Sigmoid colon (tissue), 7 donors: ENCODE results near the gene MRPL23. TPM values are rescaled to one million over a fixed set of nuclear protein-coding genes. Genes with fewer than 3 reads are reported as not detected.

Source experiments
- DNase-seq: peaks from one replicate; pipeline ENCODE4 v3.0.0-alpha.2; 2019
- H3K27ac ChIP-seq, 4 donors: fragments of 200-600 bp; sonication (generic); one replicate each; pipeline ENCODE4 v1.5.1; 2016 to 2019; ENCODE audit warnings: mild to moderate bottlenecking in 1 of 4
- H3K27me3 ChIP-seq, 3 donors: fragments of 200-600 bp; sonication (generic); one replicate each; pipeline ENCODE4 v1.5.1; 2019; ENCODE audit warnings: mild to moderate bottlenecking in 1 of 3
- H3K36me3 ChIP-seq, 4 donors: fragments of 200-600 bp; sonication (generic); one replicate each; pipeline ENCODE4 v1.5.1; 2016 to 2019
- H3K4me1 ChIP-seq, 4 donors: fragments of 200-600 bp; sonication (generic); one replicate each; pipeline ENCODE4 v1.5.1; 2017 to 2019
- H3K4me3 ChIP-seq, 4 donors: fragments of 200-600 bp; sonication (generic); one replicate each; pipeline ENCODE4 v1.5.1; 2017 to 2019; ENCODE audit warnings: mild to moderate bottlenecking in 2 of 4, moderate library complexity in 1 of 4
- H3K9me3 ChIP-seq, 4 donors: fragments of 200-600 bp in 3 of 4; sonication (generic) in 3 of 4; one replicate each; pipeline versions ENCODE4 v1.5.1 to v1.6.1; 2013 to 2019
- EP300 ChIP-seq, 4 donors: sonication (generic); formaldehyde crosslinking; IDR thresholded peaks; one replicate each; pipeline ENCODE4 v1.6.1; 2017; ENCODE audit warnings: antibody characterized with exemption in 4 of 4
- POLR2A ChIP-seq, 2 donors: fragments of 450-650 bp; IDR thresholded peaks; one replicate each; pipeline ENCODE4 v1.6.1; 2016; ENCODE audit warnings: antibody characterized with exemption in 2 of 2, mild to moderate bottlenecking in 2 of 2, moderate library complexity in 2 of 2
- POLR2AphosphoS5 ChIP-seq, 4 donors: sonication (generic); formaldehyde crosslinking; IDR thresholded peaks; one replicate each; pipeline ENCODE4 v1.6.1; 2017; ENCODE audit warnings: antibody characterized with exemption in 4 of 4
- WGBS, 2 donors: extraction: QIAGEN DNeasy Blood & Tissue Kit; methylation state at CpG; one replicate each; pipeline ENCODE4 v1.1.7; 2013; 5-methylcytosine and 5-hydroxymethylcytosine counted together
- intact Hi-C: fragments of 100-400 bp; cut with DNase I; formaldehyde crosslinking; loops from one replicate; pipeline ENCODE4 v1.15.1; 2023
- polyA plus RNA-seq, 3 donors: library from polyadenylated mRNA; stranded (reverse); fragments of 200-250 nt; gene quantifications; one replicate each; pipeline ENCODE4 v1.2.3, GENCODE V29; 2013
- total RNA-seq, 4 donors: library from RNA; depleted of rRNA; stranded (reverse); fragments of >200 nt; gene quantifications; one replicate each; pipeline ENCODE4 v1.1.0, GENCODE V29; 2016
- TF ChIP-seq, protein P1 (sequence below), 4 experiments: fragments of 450-650 bp in 3 of 4; fragments of 200-600 bp in 1 of 4; IDR thresholded peaks; one replicate each; pipeline ENCODE4 v1.5.1; 2016 to 2019; ENCODE audit warnings: antibody characterized with exemption in 4 of 4, mild to moderate bottlenecking in 3 of 4, moderate library complexity in 2 of 4
- donor health status: healthy with polysubstance abuse.
- donor health status: Bipolar disorder and iron deficiency.
- donor health status: healthy.

MRPL23 gene
- total and polyA plus RNA-seq, 7 donors, result 61.2 to 189 (median 82.9) TPM

DNA sequence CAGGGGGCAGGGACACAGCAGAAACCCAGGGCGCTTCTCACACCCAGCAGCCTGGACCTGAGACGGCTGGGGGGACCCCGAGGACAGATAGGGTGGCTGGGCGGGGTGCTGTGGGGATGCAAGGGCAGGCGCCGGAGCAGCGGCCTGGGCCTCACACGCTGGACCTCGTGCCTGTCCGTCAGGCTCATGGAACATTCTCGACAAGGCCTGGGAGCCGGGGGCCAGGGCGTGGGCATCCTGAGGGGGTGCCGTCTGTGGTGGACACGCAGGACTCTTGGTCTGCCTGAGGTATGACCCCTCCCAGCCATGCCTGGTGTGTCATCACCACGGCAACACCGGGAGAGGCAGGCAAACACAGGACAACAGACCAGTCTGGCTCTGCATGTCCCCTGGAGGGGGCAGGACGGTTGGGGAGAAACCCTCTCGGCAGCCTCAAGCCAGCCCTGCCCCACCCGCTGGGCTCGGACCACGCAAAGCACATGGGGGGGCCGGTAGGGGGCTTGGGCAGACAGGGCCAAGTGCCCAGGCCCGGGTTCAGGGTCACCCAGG is 21.4 kb downstream of the MRPL23 start:
- no peaks in the 10 kb centered on the region for H3K27me3 ChIP-seq
- no peaks in the 10 kb centered on the region for H3K36me3 ChIP-seq
- intact Hi-C loops, result no loop called here
- TF ChIP-seq POLR2A (IDR thresholded peaks at IDR 0.05) (no peak), POLR2AphosphoS5 (IDR thresholded peaks at IDR 0.05) (no peak), EP300 (IDR thresholded peaks at IDR 0.05) (no peak)
- TF ChIP-seq, protein P1, sequence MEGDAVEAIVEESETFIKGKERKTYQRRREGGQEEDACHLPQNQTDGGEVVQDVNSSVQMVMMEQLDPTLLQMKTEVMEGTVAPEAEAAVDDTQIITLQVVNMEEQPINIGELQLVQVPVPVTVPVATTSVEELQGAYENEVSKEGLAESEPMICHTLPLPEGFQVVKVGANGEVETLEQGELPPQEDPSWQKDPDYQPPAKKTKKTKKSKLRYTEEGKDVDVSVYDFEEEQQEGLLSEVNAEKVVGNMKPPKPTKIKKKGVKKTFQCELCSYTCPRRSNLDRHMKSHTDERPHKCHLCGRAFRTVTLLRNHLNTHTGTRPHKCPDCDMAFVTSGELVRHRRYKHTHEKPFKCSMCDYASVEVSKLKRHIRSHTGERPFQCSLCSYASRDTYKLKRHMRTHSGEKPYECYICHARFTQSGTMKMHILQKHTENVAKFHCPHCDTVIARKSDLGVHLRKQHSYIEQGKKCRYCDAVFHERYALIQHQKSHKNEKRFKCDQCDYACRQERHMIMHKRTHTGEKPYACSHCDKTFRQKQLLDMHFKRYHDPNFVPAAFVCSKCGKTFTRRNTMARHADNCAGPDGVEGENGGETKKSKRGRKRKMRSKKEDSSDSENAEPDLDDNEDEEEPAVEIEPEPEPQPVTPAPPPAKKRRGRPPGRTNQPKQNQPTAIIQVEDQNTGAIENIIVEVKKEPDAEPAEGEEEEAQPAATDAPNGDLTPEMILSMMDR (IDR thresholded peaks at IDR 0.05), result no peak
- no peak overlapping the region for H3K4me3 ChIP-seq
- no peaks in the 10 kb centered on the region for H3K4me1 ChIP-seq
- DNase-seq, result peak; percentile 30
- no peaks in the 10 kb centered on the region for H3K9me3 ChIP-seq
- 68% methylated on average over 11 of the region's 24 CpGs; no CpG with 5 or more reads in 1 of the 2 donors for WGBS, 2 donors
- no peak overlapping the region for H3K27ac ChIP-seq

DNA sequence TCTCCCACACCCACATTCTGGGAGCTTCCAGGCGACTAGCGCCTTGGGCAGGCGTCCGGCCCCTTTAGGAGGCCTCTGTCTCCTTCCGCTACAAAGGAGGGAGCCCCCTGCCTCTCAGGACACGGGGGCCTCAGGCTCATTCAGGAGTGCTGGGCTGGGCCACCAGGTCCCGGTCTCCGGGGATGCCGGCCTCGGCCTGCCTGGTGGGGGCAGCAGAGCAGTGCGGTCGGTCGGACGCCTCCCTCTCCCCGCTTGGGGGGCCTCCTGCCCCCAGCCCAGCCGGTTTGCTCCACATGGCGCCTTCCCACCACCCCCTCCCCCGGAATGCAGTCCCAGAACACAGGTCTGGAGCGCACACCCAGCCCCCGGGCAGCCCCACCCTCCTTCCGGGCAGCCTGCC is 21.9 kb downstream of the MRPL23 start:
- H3K27ac ChIP-seq, result no peak overlapping the region
- no peaks in the 10 kb centered on the region for H3K36me3 ChIP-seq
- no peak overlapping the region for H3K4me3 ChIP-seq
- H3K4me1 ChIP-seq, result no peaks in the 10 kb centered on the region
- no peak for TF ChIP-seq POLR2A (IDR thresholded peaks at IDR 0.05)
- TF ChIP-seq, protein P1 (IDR thresholded peaks at IDR 0.05), result no peak
- TF ChIP-seq POLR2AphosphoS5 (IDR thresholded peaks at IDR 0.05), result no peak
- TF ChIP-seq EP300 (IDR thresholded peaks at IDR 0.05), result no peak
- no CpG with 5 or more reads among the region's 21 CpGs for WGBS, 2 donors
- intact Hi-C loops, result no loop called here
- DNase-seq, result no peak
- no peaks in the 10 kb centered on the region for H3K9me3 ChIP-seq
- H3K27me3 ChIP-seq, result no peaks in the 10 kb centered on the region

DNA sequence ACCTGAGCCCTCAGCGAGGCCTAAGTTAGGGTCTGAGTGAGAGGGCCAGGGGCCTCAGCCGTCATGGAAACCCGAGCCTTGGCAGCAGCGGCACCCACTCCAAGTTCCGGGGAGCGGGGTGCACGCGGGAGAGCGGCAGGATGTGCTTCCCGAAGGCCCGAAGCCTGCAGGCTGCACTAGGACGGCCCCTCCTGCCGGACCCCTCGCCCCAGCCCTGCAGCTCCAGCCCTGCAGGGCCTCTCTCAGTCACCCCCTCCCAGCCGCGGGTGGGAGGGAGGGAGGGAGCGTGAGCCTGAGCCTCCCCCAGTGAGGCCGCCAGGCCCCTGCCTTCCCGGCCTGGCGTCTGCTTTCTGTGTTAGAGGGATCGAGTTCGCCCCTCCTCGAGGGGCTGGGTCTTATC is 22.6 kb downstream of the MRPL23 start:
- no CpG with 5 or more reads among the region's 23 CpGs for WGBS, 2 donors
- intact Hi-C loops, result no loop called here
- H3K36me3 ChIP-seq, result no peaks in the 10 kb centered on the region
- no peak for DNase-seq
- H3K9me3 ChIP-seq, result no peaks in the 10 kb centered on the region
- H3K4me1 ChIP-seq, result no peaks in the 10 kb centered on the region
- H3K27ac ChIP-seq, result no peak overlapping the region
- TF ChIP-seq, protein P1 (IDR thresholded peaks at IDR 0.05), result no peak
- TF ChIP-seq POLR2AphosphoS5 (IDR thresholded peaks at IDR 0.05), result no peak
- TF ChIP-seq POLR2A (IDR thresholded peaks at IDR 0.05), result no peak
- no peak for TF ChIP-seq EP300 (IDR thresholded peaks at IDR 0.05)
- H3K4me3 ChIP-seq, result no peak overlapping the region
- no peaks in the 10 kb centered on the region for H3K27me3 ChIP-seq

DNA sequence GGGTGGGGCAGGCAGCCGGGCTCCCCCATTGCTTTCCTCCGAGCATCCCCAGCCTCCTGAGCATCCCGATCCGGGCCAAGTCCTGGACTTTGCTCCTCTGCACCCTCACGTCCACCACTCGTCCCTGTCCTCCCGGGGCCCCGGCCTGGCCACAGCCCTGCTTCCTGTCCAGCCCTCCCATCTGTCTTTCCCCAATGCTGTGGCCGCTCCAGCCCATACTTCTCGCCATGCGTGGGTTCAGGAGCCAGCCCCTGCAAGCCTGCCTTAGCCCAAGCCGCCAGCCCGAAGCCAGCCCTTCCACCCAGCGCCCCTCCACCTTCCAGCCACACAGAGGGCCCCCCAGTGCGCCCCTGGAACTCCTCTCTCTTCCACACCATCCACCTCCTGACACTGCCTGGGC is 23.8 kb downstream of the MRPL23 start:
- no peaks in the 10 kb centered on the region for H3K9me3 ChIP-seq
- no peaks in the 10 kb centered on the region for H3K4me1 ChIP-seq
- no peaks in the 10 kb centered on the region for H3K27me3 ChIP-seq
- TF ChIP-seq EP300 (IDR thresholded peaks at IDR 0.05) (no peak), POLR2AphosphoS5 (IDR thresholded peaks at IDR 0.05) (no peak), POLR2A (IDR thresholded peaks at IDR 0.05) (no peak)
- TF ChIP-seq, protein P1 (IDR thresholded peaks at IDR 0.05), result no peak
- H3K4me3 ChIP-seq, result no peak overlapping the region
- no peak overlapping the region for H3K27ac ChIP-seq
- DNase-seq, result peak; percentile 32
- no peaks in the 10 kb centered on the region for H3K36me3 ChIP-seq
- WGBS, 2 donors, result 66 to 78% methylated on average over 10 to 11 of the region's 15 CpGs
- intact Hi-C loops, result no loop called here

DNA sequence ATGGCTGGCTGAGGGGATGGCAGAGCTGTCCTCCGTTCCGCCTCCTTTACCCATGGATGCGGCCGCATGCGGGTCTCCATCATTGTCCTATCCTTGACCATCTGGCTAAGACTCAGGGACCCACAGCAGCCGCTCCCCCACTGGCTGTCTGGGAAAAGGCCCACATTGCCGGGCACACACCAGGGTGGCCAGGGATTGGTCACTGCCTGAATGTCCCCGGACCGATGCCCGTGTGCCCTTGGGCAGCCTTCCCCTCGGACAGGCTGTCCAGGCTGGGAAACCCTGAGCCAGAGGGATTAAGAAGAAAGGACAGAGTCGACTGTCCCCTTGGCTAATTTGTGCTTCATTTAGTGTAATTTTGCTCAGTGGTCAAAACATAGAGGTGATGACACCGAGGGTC is 28.1 kb downstream of the MRPL23 start:
- no peak overlapping the region for H3K4me3 ChIP-seq
- no peaks in the 10 kb centered on the region for H3K27me3 ChIP-seq
- no peaks in the 10 kb centered on the region for H3K4me1 ChIP-seq
- intact Hi-C loops, result no loop called here
- no peaks in the 10 kb centered on the region for H3K36me3 ChIP-seq
- TF ChIP-seq POLR2A (IDR thresholded peaks at IDR 0.05), result no peak
- no peak for TF ChIP-seq EP300 (IDR thresholded peaks at IDR 0.05)
- no peak for TF ChIP-seq POLR2AphosphoS5 (IDR thresholded peaks at IDR 0.05)
- TF ChIP-seq, protein P1 (IDR thresholded peaks at IDR 0.05), result no peak
- H3K27ac ChIP-seq, result no peak overlapping the region
- no CpG with 5 or more reads among the region's 13 CpGs for WGBS, 2 donors
- no peak for DNase-seq
- H3K9me3 ChIP-seq, result no peaks in the 10 kb centered on the region
